Hepatocyte (in vitro differentiated cells): ENCODE measurements around the gene CSRP1. TPM values are rescaled to one million over a fixed set of nuclear protein-coding genes. Genes with fewer than 3 reads are reported as not detected.

Experiments used
- DNase-seq: peaks from one replicate; pipeline ENCODE4 v3.0.0-alpha.2; 2016; ENCODE audit warnings: low spot score
- H2AFZ ChIP-seq: fragments of 200-600 bp; sonication (generic); 2 replicates; pipeline ENCODE4 v1.6.0; 2016; ENCODE audit warnings: antibody characterized with exemption, mild to moderate bottlenecking
- H3K27ac ChIP-seq: fragments of 200-600 bp; sonication (generic); 2 replicates; pipeline ENCODE4 v1.5.1; 2016; ENCODE audit warnings: mild to moderate bottlenecking
- H3K27me3 ChIP-seq: fragments of 200-600 bp; sonication (generic); 2 replicates; pipeline ENCODE4 v1.6.1; 2016
- H3K36me3 ChIP-seq: fragments of 200-600 bp; sonication (generic); replicated peaks from 2 replicates; pipeline ENCODE4 v1.5.1; 2016; ENCODE audit warnings: low read depth; ENCODE audit not compliant: insufficient read depth
- H3K4me1 ChIP-seq: fragments of 200-600 bp; sonication (generic); 2 replicates; pipeline ENCODE4 v1.5.1; 2016; ENCODE audit warnings: mild to moderate bottlenecking, moderate library complexity; ENCODE audit not compliant: insufficient read depth
- H3K4me2 ChIP-seq: fragments of 200-600 bp; sonication (generic); 2 replicates; pipeline ENCODE4 v1.6.0; 2016
- H3K4me3 ChIP-seq: fragments of 200-600 bp; sonication (generic); 2 replicates; pipeline ENCODE4 v1.5.1; 2016; ENCODE audit warnings: mild to moderate bottlenecking
- H3K79me2 ChIP-seq: fragments of 200-600 bp; sonication (generic); 2 replicates; pipeline ENCODE4 v1.6.0; 2017; ENCODE audit warnings: mild to moderate bottlenecking
- H3K9me2 ChIP-seq: fragments of 200-600 bp; sonication (generic); replicated peaks from 2 replicates; pipeline ENCODE4 v1.6.0; 2017; ENCODE audit warnings: mild to moderate bottlenecking; ENCODE audit not compliant: insufficient read depth
- H3K9me3 ChIP-seq: fragments of 200-600 bp; sonication (generic); 2 replicates; pipeline ENCODE4 v1.5.1; 2016; ENCODE audit warnings: low read depth, mild to moderate bottlenecking
- H4K20me1 ChIP-seq: fragments of 200-600 bp; sonication (generic); 2 replicates; pipeline ENCODE4 v1.6.0; 2016; ENCODE audit warnings: mild to moderate bottlenecking; ENCODE audit not compliant: insufficient read depth, poor library complexity, severe bottlenecking
- CTCF ChIP-seq: fragments of 200-600 bp; sonication (generic); IDR thresholded peaks from 2 replicates; pipeline ENCODE4 v1.5.1; 2016; ENCODE audit warnings: antibody characterized with exemption, mild to moderate bottlenecking; ENCODE audit not compliant: poor library complexity
- EZH2 ChIP-seq: fragments of 200-600 bp; sonication (generic); IDR thresholded peaks from 2 replicates; pipeline ENCODE4 v1.6.1; 2016; ENCODE audit warnings: antibody characterized with exemption, mild to moderate bottlenecking, borderline replicate concordance
- EZH2phosphoT487 ChIP-seq: fragments of 200-600 bp; sonication (generic); IDR thresholded peaks from one replicate; pipeline ENCODE4 v1.6.1; 2018; ENCODE audit warnings: antibody characterized with exemption, mild to moderate bottlenecking, low read depth, moderate library complexity; ENCODE audit not compliant: unreplicated experiment, severe bottlenecking
- WGBS: methylation state at CpG from one replicate; pipeline ENCODE4 v1.1.6; 2016; ENCODE audit warnings: low lambda C conversion rate; ENCODE audit errors: missing lambda C conversion rate; 5-methylcytosine and 5-hydroxymethylcytosine counted together
- polyA plus RNA-seq: library from polyadenylated mRNA; unstranded; fragments of >200 nt; fragmentation: Nextera tagmentation; extraction: Ambion mirVana; gene quantifications from 2 replicates; pipeline ENCODE4 v1.2.1, GENCODE V29; 2016
- total RNA-seq: library from RNA; depleted of rRNA; stranded (reverse); fragments of >200 nt; gene quantifications from 2 replicates; pipeline ENCODE4 v1.2.3, GENCODE V29; 2014

CSRP1 gene
- total and polyA plus RNA-seq, 2 experiments from 2014 or later, result 50.9 to 76.0 TPM

- H3K27ac ChIP-seq, result peak overlapping the region; percentile 95
- H3K9me3 ChIP-seq, result no peaks in the 10 kb centered on the region
- DNase-seq, result peak; percentile 64
- H3K4me3 ChIP-seq, result peak overlapping the region; percentile 90
- WGBS, result 2% methylated on average over 44 of the region's 44 CpGs
- no peaks in the 10 kb centered on the region for H3K9me2 ChIP-seq
- TF ChIP-seq EZH2phosphoT487, result no peak
- no peak for TF ChIP-seq CTCF
- no peak for TF ChIP-seq EZH2
- H3K4me1 ChIP-seq, result peaks cover 29% of the 10 kb centered on the region
- peak overlapping the region; percentile 85 for H3K4me2 ChIP-seq
- H2AFZ ChIP-seq, result peak overlapping the region; percentile 64
- H4K20me1 ChIP-seq, result peaks cover 9% of the 10 kb centered on the region
- H3K79me2 ChIP-seq, result peaks cover 30% of the 10 kb centered on the region
- no peaks in the 10 kb centered on the region for H3K36me3 ChIP-seq
- no peaks in the 10 kb centered on the region for H3K27me3 ChIP-seq
These were observed 38.5 kb downstream of the CSRP1 start for GRCh38 chr1:201468501-201468843.

GRCh38 chr1:201466492-201466891, 40.4 kb downstream of the CSRP1 start:
- no peak for DNase-seq
- no peak overlapping the region for H3K27ac ChIP-seq
- H3K4me2 ChIP-seq, result peak overlapping the region; percentile 85
- peaks cover 9% of the 10 kb centered on the region for H4K20me1 ChIP-seq
- H3K27me3 ChIP-seq, result no peaks in the 10 kb centered on the region
- H3K9me3 ChIP-seq, result no peaks in the 10 kb centered on the region
- H3K79me2 ChIP-seq, result peaks cover 30% of the 10 kb centered on the region
- no peaks in the 10 kb centered on the region for H3K9me2 ChIP-seq
- H2AFZ ChIP-seq, result no peak overlapping the region
- peaks cover 43% of the 10 kb centered on the region for H3K4me1 ChIP-seq
- TF ChIP-seq CTCF (no peak), EZH2 (no peak), EZH2phosphoT487 (no peak)
- H3K4me3 ChIP-seq, result no peak overlapping the region
- 87% methylated on average over 3 of the region's 3 CpGs for WGBS
- H3K36me3 ChIP-seq, result no peaks in the 10 kb centered on the region

- WGBS, result 92% methylated on average over 9 of the region's 9 CpGs
- Histone ChIP-seq H3K4me1 (peaks cover 47% of the 10 kb centered on the region), H3K27ac (no peak overlapping the region), H3K27me3 (no peaks in the 10 kb centered on the region), H3K36me3 (no peaks in the 10 kb centered on the region), H3K9me3 (no peaks in the 10 kb centered on the region), H3K9me2 (no peaks in the 10 kb centered on the region), H2AFZ (no peak overlapping the region), H3K79me2 (peaks cover 30% of the 10 kb centered on the region), H3K4me2 (peak overlapping the region; percentile 85), H4K20me1 (peaks cover 9% of the 10 kb centered on the region), H3K4me3 (no peak overlapping the region)
- TF ChIP-seq EZH2, result no peak
- no peak for TF ChIP-seq EZH2phosphoT487
- TF ChIP-seq CTCF, result no peak
- DNase-seq, result no peak
These were observed 41.1 kb downstream of the CSRP1 start for GRCh38 chr1:201465698-201466290.
